Neural progenitor cell (in vitro differentiated cells): ENCODE data around the gene PGAM5. TPM values are rescaled to one million over a fixed set of nuclear protein-coding genes. Genes with fewer than 3 reads are reported as not detected.

Experiments
- DNase-seq: peaks from one replicate; pipeline ENCODE4 v3.0.0-alpha.2; 2016; ENCODE audit warnings: low spot score
- H2AFZ ChIP-seq: fragments of 200-600 bp; sonication (generic); replicated peaks from 2 replicates; pipeline ENCODE4 v1.6.1; 2016; ENCODE audit warnings: antibody characterized with exemption
- H3F3A ChIP-seq: fragments of 200-600 bp; sonication (generic); 2 replicates; pipeline ENCODE4 v1.6.1; 2016; ENCODE audit warnings: antibody characterized with exemption, low read depth
- H3K27ac ChIP-seq: fragments of 200-600 bp; sonication (generic); 2 replicates; pipeline ENCODE4 v1.5.1; 2016; ENCODE audit warnings: mild to moderate bottlenecking
- H3K27me3 ChIP-seq: fragments of 200-600 bp; sonication (generic); 2 replicates; pipeline ENCODE4 v1.6.1; 2016; ENCODE audit warnings: mild to moderate bottlenecking, moderate library complexity
- H3K36me3 ChIP-seq: fragments of 200-600 bp; sonication (generic); 2 replicates; pipeline ENCODE4 v1.5.1; 2016
- H3K4me1 ChIP-seq: fragments of 200-600 bp; sonication (generic); 2 replicates; pipeline ENCODE4 v1.6.1; 2016; ENCODE audit warnings: mixed run types
- H3K4me2 ChIP-seq: fragments of 200-600 bp; sonication (generic); 2 replicates; pipeline ENCODE4 v1.6.1; 2016
- H3K4me3 ChIP-seq: fragments of 200-600 bp; sonication (generic); 2 replicates; pipeline ENCODE4 v1.5.1; 2016
- H3K79me2 ChIP-seq: fragments of 200-600 bp; sonication (generic); 2 replicates; pipeline ENCODE4 v1.6.1; 2016; ENCODE audit warnings: low read depth
- H3K9ac ChIP-seq: fragments of 200-600 bp; sonication (generic); 2 replicates; pipeline ENCODE4 v1.6.1; 2016
- H3K9me3 ChIP-seq: fragments of 200-600 bp; sonication (generic); 2 replicates; pipeline ENCODE4 v1.5.1; 2016; ENCODE audit warnings: low read depth
- H4K20me1 ChIP-seq: fragments of 200-600 bp; sonication (generic); 2 replicates; pipeline ENCODE4 v1.6.1; 2016; ENCODE audit warnings: low read depth
- H3K27ac Mint-ChIP-seq: 3 replicates; pipeline ENCODE4 v1.8.0; 2021; ENCODE audit warnings: mixed read lengths
- H3K27me3 Mint-ChIP-seq: 2 replicates; pipeline ENCODE4 v1.8.0; 2022; ENCODE audit warnings: low read depth, mild to moderate bottlenecking, inconsistent platforms, moderate library complexity, mixed read lengths; ENCODE audit not compliant: insufficient read depth
- H3K36me3 Mint-ChIP-seq: 3 replicates; pipeline ENCODE4 v1.8.0; 2021; ENCODE audit warnings: mixed read lengths
- H3K4me1 Mint-ChIP-seq: 3 replicates; pipeline ENCODE4 v1.8.0; 2021; ENCODE audit warnings: mixed read lengths
- H3K4me3 Mint-ChIP-seq: 3 replicates; pipeline ENCODE4 v1.8.0; 2021; ENCODE audit warnings: mild to moderate bottlenecking, moderate library complexity, mixed read lengths
- H3K9me3 Mint-ChIP-seq: 3 replicates; pipeline ENCODE4 v1.8.0; 2020; ENCODE audit warnings: mixed read lengths
- EZH2 ChIP-seq: fragments of 200-600 bp; sonication (generic); IDR thresholded peaks from 2 replicates; pipeline ENCODE4 v1.6.1; 2017; ENCODE audit warnings: antibody characterized with exemption, mild to moderate bottlenecking, moderate library complexity
- EZH2phosphoT487 ChIP-seq: fragments of 200-600 bp; sonication (generic); IDR thresholded peaks from 2 replicates; pipeline ENCODE4 v1.6.1; 2017; ENCODE audit warnings: antibody characterized with exemption
- total RNA-seq: library from RNA; depleted of rRNA; stranded (reverse); fragments of >200 nt; gene quantifications from 2 replicates; pipeline ENCODE4 v1.2.3, GENCODE V29; 2015; ENCODE audit warnings: low replicate concordance
- TF ChIP-seq, protein P1 (sequence below): fragments of 200-600 bp; sonication (generic); IDR thresholded peaks from 2 replicates; pipeline ENCODE4 v1.5.1; 2017; ENCODE audit warnings: antibody characterized with exemption, mild to moderate bottlenecking

The PGAM5 gene
- total RNA-seq, 1 donor from 2014 or later, result 41.3 TPM

DNA sequence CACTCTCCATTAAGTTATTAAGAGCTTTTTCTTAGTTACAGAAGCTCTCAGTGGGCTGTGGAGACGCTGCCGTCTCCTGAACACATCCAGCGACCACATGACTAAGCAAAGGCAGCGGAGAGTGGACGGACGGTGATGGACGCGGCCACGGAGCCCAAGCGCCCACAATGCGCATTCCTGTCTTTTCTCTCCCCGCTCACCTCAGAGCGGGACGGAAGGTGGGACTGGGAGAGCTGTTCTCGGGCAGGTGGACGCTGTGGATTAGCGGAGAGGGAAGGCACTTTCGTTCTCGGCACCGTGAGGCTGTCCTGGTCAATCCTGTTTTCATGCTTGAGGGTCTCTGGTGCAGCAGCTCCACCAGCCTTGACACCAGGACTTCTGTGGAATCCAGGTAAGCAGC is 53.6 kb downstream of the PGAM5 start:
- DNase-seq, result no peak
- H3K27ac Mint-ChIP-seq, result no peak overlapping the region
- Histone ChIP-seq H2AFZ (no peak overlapping the region), H3F3A (peaks cover 32% of the 10 kb centered on the region), H3K27me3 (no peaks in the 10 kb centered on the region), H3K4me3 (no peak overlapping the region), H3K4me2 (no peak overlapping the region), H3K79me2 (peaks cover 33% of the 10 kb centered on the region), H3K9ac (no peak overlapping the region), H3K27ac (no peak overlapping the region), H3K36me3 (no peaks in the 10 kb centered on the region), H4K20me1 (peaks cover 18% of the 10 kb centered on the region), H3K9me3 (no peaks in the 10 kb centered on the region), H3K4me1 (peaks cover 10% of the 10 kb centered on the region)
- no peaks in the 10 kb centered on the region for H3K9me3 Mint-ChIP-seq
- H3K27me3 Mint-ChIP-seq, result no peaks in the 10 kb centered on the region
- peaks cover 11% of the 10 kb centered on the region for H3K36me3 Mint-ChIP-seq
- H3K4me3 Mint-ChIP-seq, result no peak overlapping the region
- no peak for TF ChIP-seq EZH2phosphoT487
- TF ChIP-seq EZH2, result no peak
- TF ChIP-seq, protein P1, sequence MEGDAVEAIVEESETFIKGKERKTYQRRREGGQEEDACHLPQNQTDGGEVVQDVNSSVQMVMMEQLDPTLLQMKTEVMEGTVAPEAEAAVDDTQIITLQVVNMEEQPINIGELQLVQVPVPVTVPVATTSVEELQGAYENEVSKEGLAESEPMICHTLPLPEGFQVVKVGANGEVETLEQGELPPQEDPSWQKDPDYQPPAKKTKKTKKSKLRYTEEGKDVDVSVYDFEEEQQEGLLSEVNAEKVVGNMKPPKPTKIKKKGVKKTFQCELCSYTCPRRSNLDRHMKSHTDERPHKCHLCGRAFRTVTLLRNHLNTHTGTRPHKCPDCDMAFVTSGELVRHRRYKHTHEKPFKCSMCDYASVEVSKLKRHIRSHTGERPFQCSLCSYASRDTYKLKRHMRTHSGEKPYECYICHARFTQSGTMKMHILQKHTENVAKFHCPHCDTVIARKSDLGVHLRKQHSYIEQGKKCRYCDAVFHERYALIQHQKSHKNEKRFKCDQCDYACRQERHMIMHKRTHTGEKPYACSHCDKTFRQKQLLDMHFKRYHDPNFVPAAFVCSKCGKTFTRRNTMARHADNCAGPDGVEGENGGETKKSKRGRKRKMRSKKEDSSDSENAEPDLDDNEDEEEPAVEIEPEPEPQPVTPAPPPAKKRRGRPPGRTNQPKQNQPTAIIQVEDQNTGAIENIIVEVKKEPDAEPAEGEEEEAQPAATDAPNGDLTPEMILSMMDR, result no peak
- H3K4me1 Mint-ChIP-seq, result peaks cover 19% of the 10 kb centered on the region

DNA sequence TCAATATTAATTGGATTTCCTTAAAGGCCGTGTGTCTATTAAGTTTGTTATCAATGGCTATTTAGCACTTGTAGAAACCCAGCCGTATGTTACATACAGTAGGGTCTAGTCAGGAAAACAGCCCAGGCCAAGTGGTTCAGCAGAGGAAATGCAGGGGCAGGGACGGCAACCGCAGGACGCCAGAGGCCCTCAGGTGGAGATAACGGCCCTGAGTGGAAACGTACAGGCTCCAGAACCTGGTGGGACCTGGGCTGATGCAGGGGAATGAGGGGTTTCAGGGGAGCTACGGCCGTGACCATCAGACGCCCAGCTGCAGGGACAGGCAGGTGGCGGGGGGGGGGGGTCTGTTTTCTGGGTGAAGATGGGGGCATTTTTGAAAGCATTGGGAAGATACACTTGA is 54.7 kb downstream of the PGAM5 start:
- Mint-ChIP-seq H3K4me1 (peaks cover 15% of the 10 kb centered on the region), H3K27ac (no peak overlapping the region), H3K4me3 (no peak overlapping the region), H3K36me3 (peaks cover 6% of the 10 kb centered on the region), H3K27me3 (no peaks in the 10 kb centered on the region), H3K9me3 (no peaks in the 10 kb centered on the region)
- Histone ChIP-seq H3K27me3 (no peaks in the 10 kb centered on the region), H3K4me2 (no peak overlapping the region), H3K4me3 (no peak overlapping the region), H3K79me2 (peaks cover 22% of the 10 kb centered on the region), H3K27ac (no peak overlapping the region), H4K20me1 (peaks cover 10% of the 10 kb centered on the region), H3K9ac (no peak overlapping the region), H2AFZ (no peak overlapping the region), H3K36me3 (no peaks in the 10 kb centered on the region), H3K9me3 (no peaks in the 10 kb centered on the region), H3K4me1 (peaks cover 7% of the 10 kb centered on the region), H3F3A (peaks cover 35% of the 10 kb centered on the region)
- DNase-seq, result no peak
- TF ChIP-seq EZH2phosphoT487 (no peak), EZH2 (no peak)
- TF ChIP-seq, protein P1, result no peak

DNA sequence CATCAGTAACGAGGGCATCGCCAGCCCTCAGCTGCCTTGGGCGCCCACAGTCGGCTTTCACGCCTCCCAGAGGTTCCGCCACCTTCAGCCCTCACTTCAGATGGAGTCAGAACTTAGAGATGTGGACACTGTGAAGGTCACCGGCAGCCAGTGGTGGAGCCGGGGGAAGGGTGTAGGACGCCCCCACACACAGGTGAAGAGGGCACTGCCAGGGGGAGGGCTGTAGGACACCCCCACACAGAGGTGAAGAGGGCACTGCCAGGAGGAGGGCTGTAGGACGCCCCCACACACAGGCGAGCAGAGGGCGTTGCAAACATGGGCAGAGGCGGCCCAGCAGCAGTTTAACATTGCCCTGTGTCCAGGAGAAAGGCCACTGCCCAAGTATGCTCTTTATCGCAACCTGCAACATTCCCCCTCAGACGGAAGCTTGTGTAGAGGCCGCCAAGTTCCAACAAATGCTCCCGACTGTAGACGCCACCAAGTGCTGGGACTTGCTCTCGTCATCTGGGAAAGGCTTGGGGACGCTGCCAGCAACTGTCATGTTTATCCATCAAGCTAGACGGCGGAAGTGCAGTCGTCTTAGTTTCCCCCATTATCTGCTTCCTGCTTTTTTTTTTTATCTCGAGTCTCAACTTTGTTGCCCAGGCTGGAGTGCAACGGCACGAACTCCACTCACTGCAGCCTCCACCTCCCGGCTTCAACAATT is 55.9 kb downstream of the PGAM5 start:
- H3K27ac ChIP-seq, result no peak overlapping the region
- H3K36me3 ChIP-seq, result no peaks in the 10 kb centered on the region
- H2AFZ ChIP-seq, result no peak overlapping the region
- H3F3A ChIP-seq, result peaks cover 35% of the 10 kb centered on the region
- H3K79me2 ChIP-seq, result peaks cover 10% of the 10 kb centered on the region
- TF ChIP-seq, protein P1, result no peak
- H3K9me3 ChIP-seq, result no peaks in the 10 kb centered on the region
- no peaks in the 10 kb centered on the region for H3K9me3 Mint-ChIP-seq
- peaks cover 5% of the 10 kb centered on the region for H3K36me3 Mint-ChIP-seq
- DNase-seq, result no peak
- no peak overlapping the region for H3K4me3 Mint-ChIP-seq
- no peaks in the 10 kb centered on the region for H3K27me3 ChIP-seq
- H3K4me1 ChIP-seq, result peaks cover 4% of the 10 kb centered on the region
- H3K4me3 ChIP-seq, result no peak overlapping the region
- H3K27me3 Mint-ChIP-seq, result no peaks in the 10 kb centered on the region
- peaks cover 10% of the 10 kb centered on the region for H3K4me1 Mint-ChIP-seq
- no peaks in the 10 kb centered on the region for H4K20me1 ChIP-seq
- no peak overlapping the region for H3K4me2 ChIP-seq
- H3K9ac ChIP-seq, result no peak overlapping the region
- no peak overlapping the region for H3K27ac Mint-ChIP-seq
